ENCODE results near the gene DOCK4. TPM values are rescaled to one million over a fixed set of nuclear protein-coding genes. Genes with fewer than 3 reads are reported as not detected.
A peak's percentile ranks its signal among the peaks of the same experiment; 100 is the strongest.

DOCK4 gene
- total and polyA plus RNA-seq, 10 of the 15 experiments (the other 5 are each of a cell fraction or from before 2014, with no cell fraction given): 0.03 to 0.73 (median 0.38) TPM

GRCh38 chr7:112206991-112207592, 893 bp upstream of the DOCK4 start (continued):
- TF ChIP-seq CTCF (IDR thresholded peaks at IDR 0.05 in 2 of 3, conservative IDR thresholded peaks at IDR 0.05 in 1 of 3; ENCODE audit: control insufficient read depth in 2 of 3, extremely low read depth in 1 of 3, insufficient read depth in 1 of 3, low read depth in 3 of 3, low read length in 3 of 3) (no peak), MYB (IDR thresholded peaks at IDR 0.05; ENCODE audit: borderline replicate concordance, low read depth, low read length) (no peak), JUND (IDR thresholded peaks at IDR 0.05; ENCODE audit: low read depth, low read length) (no peak), MTA2 (IDR thresholded peaks at IDR 0.05; ENCODE audit: low read depth) (peak; percentile 27; the same call in 1 of the 2 replicates), ZSCAN29 (IDR thresholded peaks at IDR 0.05) (no peak), NR2F1 (conservative IDR thresholded peaks at IDR 0.05) (0 out of 2 replicates have a peak, but pooled peaks have one; percentile 28), STAT3 (IDR thresholded peaks at IDR 0.05; ENCODE audit: low read depth, low read length) (no peak), ATF7 (IDR thresholded peaks at IDR 0.05; ENCODE audit: low read depth) (no peak), PML (IDR thresholded peaks at IDR 0.05; ENCODE audit: low read length) (no peak), KAT2A (conservative IDR thresholded peaks at IDR 0.05; ENCODE audit: control insufficient read depth, low read depth, low read length) (no peak)
